WERI-Rb-1 (cell line): ENCODE results near the gene DDHD1.

Experiments used
- DNase-seq: peaks from one replicate; pipeline ENCODE4 v3.0.0-alpha.2; 2020
- H3K27ac ChIP-seq: fragments of 250-450 bp; sonication (Bioruptor Pico); 2 replicates; pipeline ENCODE4 v1.5.1; 2020; ENCODE audit warnings: mild to moderate bottlenecking, moderate library complexity
- H3K27me3 ChIP-seq: fragments of 250-450 bp; sonication (Bioruptor Pico); 2 replicates; pipeline ENCODE4 v1.5.1; 2021; ENCODE audit warnings: mild to moderate bottlenecking, low read depth, moderate library complexity; ENCODE audit not compliant: insufficient read depth, severe bottlenecking
- H3K36me3 ChIP-seq: fragments of 250-450 bp; sonication (Bioruptor Pico); 2 replicates; pipeline ENCODE4 v1.5.1; 2020; ENCODE audit warnings: mild to moderate bottlenecking, moderate library complexity
- H3K4me3 ChIP-seq: 2 replicates; pipeline ENCODE4 v1.5.1; 2011; ENCODE audit warnings: low read depth, mild to moderate bottlenecking, control low read depth, low read length
- H3K9me3 ChIP-seq: fragments of 250-450 bp; sonication (Bioruptor Pico); 2 replicates; pipeline ENCODE4 v1.5.1; 2021; ENCODE audit warnings: mild to moderate bottlenecking, moderate library complexity; ENCODE audit not compliant: severe bottlenecking
- TF ChIP-seq, protein P1 (sequence below): IDR thresholded peaks from 2 replicates; pipeline ENCODE4 v1.5.1; 2011; ENCODE audit warnings: low read depth, mild to moderate bottlenecking, control low read depth, inconsistent platforms, low read length

DDHD1 gene

DNA sequence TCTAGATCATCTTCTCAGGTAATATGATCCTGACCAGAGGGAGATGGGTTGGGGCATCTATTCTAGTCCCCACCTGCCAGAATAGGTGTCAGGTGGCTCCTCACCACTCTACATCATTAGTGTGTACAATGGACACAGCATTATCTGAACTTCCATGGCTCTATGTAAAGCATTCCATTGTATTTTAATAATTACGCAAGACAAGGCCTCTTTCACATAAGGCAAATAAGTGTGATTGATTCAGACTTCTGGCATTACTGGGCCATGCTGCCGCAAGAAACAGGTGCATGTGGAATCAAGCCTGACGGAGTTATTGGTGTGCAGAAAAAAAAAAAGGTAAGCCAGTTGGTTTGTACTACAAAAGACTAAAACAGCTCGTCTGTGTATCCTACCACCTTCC lies 3.1 kb upstream of the DDHD1 start:
- TF ChIP-seq, protein P1, sequence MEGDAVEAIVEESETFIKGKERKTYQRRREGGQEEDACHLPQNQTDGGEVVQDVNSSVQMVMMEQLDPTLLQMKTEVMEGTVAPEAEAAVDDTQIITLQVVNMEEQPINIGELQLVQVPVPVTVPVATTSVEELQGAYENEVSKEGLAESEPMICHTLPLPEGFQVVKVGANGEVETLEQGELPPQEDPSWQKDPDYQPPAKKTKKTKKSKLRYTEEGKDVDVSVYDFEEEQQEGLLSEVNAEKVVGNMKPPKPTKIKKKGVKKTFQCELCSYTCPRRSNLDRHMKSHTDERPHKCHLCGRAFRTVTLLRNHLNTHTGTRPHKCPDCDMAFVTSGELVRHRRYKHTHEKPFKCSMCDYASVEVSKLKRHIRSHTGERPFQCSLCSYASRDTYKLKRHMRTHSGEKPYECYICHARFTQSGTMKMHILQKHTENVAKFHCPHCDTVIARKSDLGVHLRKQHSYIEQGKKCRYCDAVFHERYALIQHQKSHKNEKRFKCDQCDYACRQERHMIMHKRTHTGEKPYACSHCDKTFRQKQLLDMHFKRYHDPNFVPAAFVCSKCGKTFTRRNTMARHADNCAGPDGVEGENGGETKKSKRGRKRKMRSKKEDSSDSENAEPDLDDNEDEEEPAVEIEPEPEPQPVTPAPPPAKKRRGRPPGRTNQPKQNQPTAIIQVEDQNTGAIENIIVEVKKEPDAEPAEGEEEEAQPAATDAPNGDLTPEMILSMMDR: no peak
- no peak overlapping the region for H3K4me3 ChIP-seq
- H3K27me3 ChIP-seq: no peaks in the 10 kb centered on the region
- no peak overlapping the region for H3K27ac ChIP-seq
- no peak for DNase-seq
- no peaks in the 10 kb centered on the region for H3K9me3 ChIP-seq
- H3K36me3 ChIP-seq: no peaks in the 10 kb centered on the region

DNA sequence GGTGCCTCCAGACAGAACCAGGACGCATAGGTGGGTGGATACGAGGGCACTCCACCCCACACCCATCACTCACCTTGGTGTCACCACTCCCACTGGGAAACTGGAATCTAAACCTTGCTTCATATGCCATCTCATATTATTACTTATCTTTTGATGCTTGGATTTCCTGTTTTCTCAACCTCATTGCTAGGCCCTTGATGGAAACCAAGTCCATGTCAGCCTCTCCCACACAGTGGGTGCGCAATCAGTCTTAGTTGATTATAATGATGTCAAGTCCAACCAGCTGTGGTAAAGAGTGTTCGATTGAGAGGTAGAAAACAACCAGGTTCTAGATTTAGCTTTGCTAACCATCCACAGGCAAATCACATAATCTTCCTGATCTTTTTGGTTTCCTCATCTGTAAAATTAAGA lies 584 bp upstream of the DDHD1 start:
- peak overlapping the region; percentile 52 for H3K27ac ChIP-seq
- TF ChIP-seq, protein P1: no peak

DNA sequence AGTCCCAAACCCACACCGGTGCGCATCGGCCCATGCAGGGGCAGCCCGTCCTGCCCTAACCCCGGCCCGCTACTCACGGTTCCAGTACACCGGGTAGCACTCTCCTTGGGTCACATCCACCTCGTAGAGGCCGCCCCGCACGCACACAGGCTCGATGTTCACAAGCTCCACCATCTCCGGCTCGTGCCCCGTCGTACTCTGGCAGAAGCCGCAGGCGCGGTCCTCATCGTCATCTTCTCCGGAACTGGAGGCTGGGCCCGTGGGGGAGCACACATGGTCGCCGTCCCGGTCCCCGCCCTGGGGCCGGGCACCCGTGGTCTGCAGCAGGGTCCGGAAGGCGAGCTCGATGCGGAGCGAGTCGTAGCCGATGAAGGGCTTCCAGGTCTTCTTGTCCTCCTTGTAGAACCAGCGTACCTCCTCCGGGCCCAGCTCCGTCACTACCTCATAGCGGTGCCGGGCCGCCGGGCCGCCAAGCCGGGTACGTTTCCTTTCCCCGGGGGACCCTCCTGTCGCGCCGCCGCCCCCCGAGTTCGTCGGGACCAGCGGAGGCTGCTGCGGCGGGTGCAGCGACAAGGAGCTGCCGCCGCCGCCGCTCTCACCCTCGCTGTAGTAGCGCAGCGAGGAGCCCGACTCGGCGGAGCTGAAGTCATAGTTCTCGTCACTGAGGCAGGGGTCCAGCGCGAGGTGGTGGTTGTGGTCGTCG lies 788 bp downstream of the DDHD1 start:
- Histone ChIP-seq H3K9me3 (no peaks in the 10 kb centered on the region), H3K27me3 (no peaks in the 10 kb centered on the region), H3K27ac (peak overlapping the region; percentile 83), H3K36me3 (no peaks in the 10 kb centered on the region), H3K4me3 (peak overlapping the region; percentile 70)
- no peak for DNase-seq
- TF ChIP-seq, protein P1: no peak

More for the DNA sequence above, 584 bp upstream of the DDHD1 start:
- Histone ChIP-seq H3K4me3 (peak overlapping the region; percentile 35), H3K36me3 (no peaks in the 10 kb centered on the region), H3K27me3 (no peaks in the 10 kb centered on the region), H3K9me3 (no peaks in the 10 kb centered on the region)
- no peak for DNase-seq

DNA sequence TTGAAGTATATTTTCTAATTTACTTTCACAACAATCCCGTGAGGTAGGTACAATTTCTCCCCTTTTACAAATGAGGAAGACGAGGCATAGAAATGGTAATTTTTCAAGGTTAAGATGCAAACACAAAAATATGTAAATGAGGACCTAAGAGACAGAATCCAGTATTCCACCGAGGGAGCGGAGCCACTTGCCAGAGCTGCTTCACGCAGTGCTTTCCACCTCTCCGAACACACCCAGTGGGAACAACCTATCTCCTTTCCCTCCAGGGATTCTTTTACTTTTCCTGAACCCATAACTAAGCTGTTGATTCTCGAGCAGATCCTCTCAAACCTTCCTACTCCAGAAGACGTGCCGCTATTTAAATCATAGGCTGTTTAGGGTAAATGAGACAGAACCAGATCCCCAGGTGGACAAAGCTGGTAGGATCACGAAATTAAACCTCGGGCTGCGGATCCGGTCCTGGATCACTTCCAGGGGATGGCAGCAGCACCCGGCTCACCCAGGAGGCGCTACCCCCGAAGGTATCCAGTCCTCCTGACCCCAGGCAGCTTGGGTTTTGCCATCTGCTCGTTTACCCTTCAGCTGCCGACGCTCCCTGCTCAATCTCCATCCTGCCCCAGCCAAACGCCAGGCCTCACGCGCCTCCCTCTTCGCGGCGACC lies 1.5 kb downstream of the DDHD1 start:
- H3K36me3 ChIP-seq: no peaks in the 10 kb centered on the region
- H3K27me3 ChIP-seq: no peaks in the 10 kb centered on the region
- no peak overlapping the region; the same call in 1 of the 2 replicates for H3K27ac ChIP-seq
- H3K9me3 ChIP-seq: no peaks in the 10 kb centered on the region
- peak overlapping the region; percentile 70 for H3K4me3 ChIP-seq
- DNase-seq: peak; percentile 67
- TF ChIP-seq, protein P1: peak; percentile 38; the same call in 1 of the 2 replicates

DNA sequence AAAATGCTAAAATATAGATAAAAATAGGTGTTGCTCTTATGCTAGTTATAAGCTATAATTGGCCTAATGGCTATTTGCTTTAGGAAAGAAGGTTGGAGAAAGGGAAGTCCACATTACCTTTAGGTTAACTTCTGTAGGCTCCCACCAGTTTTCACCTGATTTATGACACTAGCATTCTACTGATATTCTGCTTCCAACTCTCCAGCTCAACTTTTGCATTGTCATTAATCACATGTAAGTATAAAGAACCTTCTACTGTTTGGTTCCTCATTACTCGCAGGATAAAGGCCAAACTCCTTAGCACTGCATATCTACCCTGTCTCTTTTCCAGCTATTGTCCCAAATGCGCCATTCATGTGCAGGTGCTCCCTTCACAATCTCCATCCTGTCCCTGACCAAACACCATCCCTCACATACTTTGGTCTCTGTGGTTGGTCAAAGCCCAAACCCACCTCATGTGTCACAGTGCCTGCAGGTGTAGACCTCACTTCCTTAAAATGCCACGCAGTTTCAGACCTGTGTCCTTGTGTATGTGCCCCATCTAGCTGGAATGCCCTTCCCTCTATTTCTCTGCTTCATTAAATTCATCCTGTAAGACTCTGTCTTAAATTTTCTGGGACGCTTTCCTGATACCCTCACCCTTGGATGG lies 3.3 kb downstream of the DDHD1 start:
- Histone ChIP-seq H3K4me3 (no peak overlapping the region), H3K9me3 (no peaks in the 10 kb centered on the region), H3K27me3 (no peaks in the 10 kb centered on the region), H3K36me3 (no peaks in the 10 kb centered on the region), H3K27ac (no peak overlapping the region)
- DNase-seq: no peak
- TF ChIP-seq, protein P1: no peak
